BJ (cell line): Measurements from ENCODE around the gene C2CD2L. TPM values are rescaled to one million over a fixed set of nuclear protein-coding genes. Genes with fewer than 3 reads are reported as not detected.

Experiments
- CTCF ChIA-PET: fragments of 350-600 bp; formaldehyde crosslinking; extraction: SDS; loops from one replicate; lab custom pipeline; 2021; ENCODE audit warnings: antibody characterized with exemption, inconsistent platforms; lab: Yijun Ruan, JAX
- POLR2A ChIA-PET: fragments of 300-600 bp; sonication (Branson Sonifier 250); formaldehyde crosslinking; extraction: SDS; loops from one replicate; lab custom pipeline; 2021; ENCODE audit warnings: antibody characterized with exemption; lab: Charles Lee
- DNase-seq: peaks from one replicate; pipeline ENCODE4 v3.0.0-alpha.2; 2011; ENCODE audit warnings: low read depth
- H3K27me3 ChIP-seq: 2 replicates; pipeline ENCODE4 v1.6.0; 2011; ENCODE audit warnings: low read length; ENCODE audit not compliant: control insufficient read depth, insufficient read depth
- H3K36me3 ChIP-seq: 2 replicates; pipeline ENCODE4 v1.5.1; 2011; ENCODE audit warnings: low read length; ENCODE audit not compliant: control insufficient read depth, insufficient read depth
- H3K4me3 ChIP-seq: 2 replicates; pipeline ENCODE4 v1.5.1; 2011; ENCODE audit warnings: low read depth, mild to moderate bottlenecking, control low read depth, low read length
- polyA plus RNA-seq: library from polyadenylated mRNA; depleted of rRNA; stranded (reverse); fragments of >200 nt; gene quantifications from 2 replicates; pipeline ENCODE4 v1.2.3, GENCODE V29; 2011
- TF ChIP-seq, protein P1 (sequence below): IDR thresholded peaks from 2 replicates; pipeline ENCODE4 v1.5.1; 2011; ENCODE audit warnings: low read depth, mild to moderate bottlenecking, control low read depth, inconsistent platforms, low read length, moderate library complexity; ENCODE audit not compliant: insufficient read depth

The C2CD2L gene
- polyA plus RNA-seq, 1 experiment: 5.7 TPM

DNA sequence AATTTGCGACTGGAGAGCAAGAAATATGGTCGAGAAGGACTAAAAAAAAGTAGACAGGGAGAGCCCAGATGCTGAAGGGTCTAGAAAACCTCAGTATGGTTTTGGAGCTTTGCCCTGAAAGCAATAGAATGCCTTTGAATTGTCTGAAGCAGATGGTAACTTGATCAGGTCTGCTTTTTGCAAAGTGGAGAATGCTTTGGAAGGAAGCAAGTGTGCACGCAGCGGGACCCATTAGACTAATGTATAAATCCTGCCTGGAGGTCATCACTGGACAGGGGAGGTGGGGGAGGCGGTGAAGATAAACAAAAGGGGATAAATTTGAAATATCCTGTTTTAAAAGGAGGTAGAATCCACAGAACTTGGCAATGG lies 13.5 kb downstream of the C2CD2L start:
- POLR2A ChIA-PET: interaction anchor here (0.6 kb wide), 1 partner anchor 35 kb away, joined by 6 read pairs; no protein-coding TSS in a partner anchor
- peaks cover 8% of the 10 kb centered on the region for H3K36me3 ChIP-seq
- no peak for DNase-seq
- peak overlapping the region; percentile 42 for H3K4me3 ChIP-seq
- CTCF ChIA-PET: interaction anchor here (0.8 to 3.3 kb wide), 6 partner anchors 10 to 204 kb away, joined by 3 to 11 read pairs (median 4); no protein-coding TSS in a partner anchor
- TF ChIP-seq, protein P1, sequence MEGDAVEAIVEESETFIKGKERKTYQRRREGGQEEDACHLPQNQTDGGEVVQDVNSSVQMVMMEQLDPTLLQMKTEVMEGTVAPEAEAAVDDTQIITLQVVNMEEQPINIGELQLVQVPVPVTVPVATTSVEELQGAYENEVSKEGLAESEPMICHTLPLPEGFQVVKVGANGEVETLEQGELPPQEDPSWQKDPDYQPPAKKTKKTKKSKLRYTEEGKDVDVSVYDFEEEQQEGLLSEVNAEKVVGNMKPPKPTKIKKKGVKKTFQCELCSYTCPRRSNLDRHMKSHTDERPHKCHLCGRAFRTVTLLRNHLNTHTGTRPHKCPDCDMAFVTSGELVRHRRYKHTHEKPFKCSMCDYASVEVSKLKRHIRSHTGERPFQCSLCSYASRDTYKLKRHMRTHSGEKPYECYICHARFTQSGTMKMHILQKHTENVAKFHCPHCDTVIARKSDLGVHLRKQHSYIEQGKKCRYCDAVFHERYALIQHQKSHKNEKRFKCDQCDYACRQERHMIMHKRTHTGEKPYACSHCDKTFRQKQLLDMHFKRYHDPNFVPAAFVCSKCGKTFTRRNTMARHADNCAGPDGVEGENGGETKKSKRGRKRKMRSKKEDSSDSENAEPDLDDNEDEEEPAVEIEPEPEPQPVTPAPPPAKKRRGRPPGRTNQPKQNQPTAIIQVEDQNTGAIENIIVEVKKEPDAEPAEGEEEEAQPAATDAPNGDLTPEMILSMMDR: no peak
- no peaks in the 10 kb centered on the region for H3K27me3 ChIP-seq

DNA sequence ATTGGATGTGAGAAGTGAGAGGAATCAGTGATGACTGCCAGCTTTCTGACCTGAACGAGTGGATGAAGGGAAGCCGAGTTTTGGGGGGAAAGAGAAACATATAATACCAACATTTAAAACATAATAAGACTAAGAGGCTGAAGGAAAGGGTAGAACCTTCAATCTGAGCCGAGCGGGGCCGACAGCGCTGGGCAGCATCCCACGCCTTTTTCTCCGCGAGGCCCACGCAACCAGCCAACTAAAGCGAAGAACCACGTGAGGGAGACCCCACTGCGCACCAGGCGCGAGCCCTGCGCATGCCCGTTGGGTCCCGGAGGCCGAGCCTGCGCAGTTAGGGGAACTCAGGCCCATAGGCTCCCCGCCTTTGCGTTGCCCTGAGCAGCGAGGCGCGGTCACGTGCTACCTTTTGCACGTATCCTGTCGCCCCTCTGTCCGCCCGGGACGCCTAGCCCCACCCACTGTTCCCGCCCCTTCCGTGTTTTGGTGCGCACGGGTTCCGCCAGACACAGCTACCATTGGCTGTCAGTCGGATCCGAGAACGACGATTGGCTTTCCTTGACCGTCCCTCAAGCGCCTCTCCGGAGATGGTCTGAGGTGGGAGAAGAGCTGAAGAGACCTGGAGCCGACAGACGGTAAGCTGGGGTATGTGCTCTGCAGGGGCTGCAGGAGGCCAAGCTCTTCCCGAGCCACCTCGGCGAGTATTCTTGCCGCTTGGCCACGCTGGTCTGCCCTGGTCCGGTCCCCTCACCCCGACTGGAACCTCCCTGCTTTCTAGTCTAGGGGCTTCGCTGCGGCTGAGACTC lies 14.1 kb downstream of the C2CD2L start, which contains the start of gene HINFP:
TSS of gene HINFP (plus strand) at position 573 of the 803 bp plus-strand sequence. CDS start 5,365 bp downstream, outside the sequence.
- ChIA-PET POLR2A (interaction anchor here (0.5 to 0.9 kb wide), 7 partner anchors 14 to 217 kb away, joined by 3 to 7 read pairs (median 4); partner anchors contain the start of gene C2CD2L), CTCF (interaction anchor here (0.8 to 3.3 kb wide), 6 partner anchors 11 to 203 kb away, joined by 3 to 11 read pairs (median 6); no protein-coding TSS in a partner anchor)
- no peaks in the 10 kb centered on the region for H3K27me3 ChIP-seq
- peak; percentile 96 for DNase-seq
- TF ChIP-seq, protein P1: no peak
- peaks cover 8% of the 10 kb centered on the region for H3K36me3 ChIP-seq
- H3K4me3 ChIP-seq: peak within 1 kb of the TSS; percentile 89

DNA sequence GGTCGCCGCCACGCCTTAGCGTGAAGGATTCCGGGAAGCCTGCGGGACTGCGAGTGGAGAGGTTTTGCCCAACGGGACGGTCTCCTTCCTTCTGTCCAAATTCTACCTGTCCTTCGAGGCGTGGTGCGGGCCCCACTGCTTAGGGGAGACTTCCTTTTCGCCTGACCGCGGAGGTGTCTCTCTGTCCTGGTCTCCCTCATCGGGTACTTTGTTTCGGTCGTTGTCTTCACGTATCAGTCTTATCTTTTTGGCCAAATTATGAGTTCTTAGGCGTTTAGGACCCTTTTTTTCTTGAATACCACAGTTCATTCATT lies 14.6 kb downstream of the C2CD2L start:
- ChIA-PET CTCF (interaction anchor here (0.7 to 2.3 kb wide), 5 partner anchors 13 to 156 kb away, joined by 3 to 7 read pairs (median 5); no protein-coding TSS in a partner anchor), POLR2A (interaction anchor here (0.5 to 0.9 kb wide), 6 partner anchors 15 to 216 kb away, joined by 3 to 7 read pairs (median 4); partner anchors contain the start of gene C2CD2L)
- Histone ChIP-seq H3K27me3 (no peaks in the 10 kb centered on the region), H3K4me3 (peak overlapping the region; percentile 89), H3K36me3 (peaks cover 6% of the 10 kb centered on the region; the same call in 1 of the 2 replicates)
- TF ChIP-seq, protein P1: no peak
- DNase-seq: no peak

DNA sequence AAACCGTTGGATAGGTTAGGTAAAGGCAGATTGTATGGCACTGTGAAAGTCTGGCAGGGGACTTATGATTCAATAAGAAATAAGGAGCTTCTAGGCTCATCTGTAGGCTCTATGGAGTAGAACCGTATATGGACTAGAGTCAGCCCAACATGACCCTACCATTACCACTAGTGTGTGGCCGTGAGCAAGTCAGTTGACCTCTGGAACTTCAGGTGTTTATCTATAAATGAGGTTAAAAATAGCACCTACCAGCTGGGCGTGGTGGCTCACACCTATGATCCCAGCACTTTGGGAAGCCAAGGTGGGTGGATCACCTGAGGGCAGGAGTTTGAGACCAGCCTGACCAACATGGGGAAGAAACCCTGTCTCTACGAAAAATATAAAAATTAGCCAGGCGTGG lies 18.7 kb downstream of the C2CD2L start:
- ChIA-PET CTCF (interaction anchor here (0.6 to 3.1 kb wide), 3 partner anchors 19 to 198 kb away, joined by 3 to 14 read pairs (median 3); no protein-coding TSS in a partner anchor), POLR2A (no interaction called here)
- TF ChIP-seq, protein P1: no peak
- peaks cover 8% of the 10 kb centered on the region for H3K36me3 ChIP-seq
- no peak for DNase-seq
- H3K27me3 ChIP-seq: no peaks in the 10 kb centered on the region
- H3K4me3 ChIP-seq: no peak overlapping the region

DNA sequence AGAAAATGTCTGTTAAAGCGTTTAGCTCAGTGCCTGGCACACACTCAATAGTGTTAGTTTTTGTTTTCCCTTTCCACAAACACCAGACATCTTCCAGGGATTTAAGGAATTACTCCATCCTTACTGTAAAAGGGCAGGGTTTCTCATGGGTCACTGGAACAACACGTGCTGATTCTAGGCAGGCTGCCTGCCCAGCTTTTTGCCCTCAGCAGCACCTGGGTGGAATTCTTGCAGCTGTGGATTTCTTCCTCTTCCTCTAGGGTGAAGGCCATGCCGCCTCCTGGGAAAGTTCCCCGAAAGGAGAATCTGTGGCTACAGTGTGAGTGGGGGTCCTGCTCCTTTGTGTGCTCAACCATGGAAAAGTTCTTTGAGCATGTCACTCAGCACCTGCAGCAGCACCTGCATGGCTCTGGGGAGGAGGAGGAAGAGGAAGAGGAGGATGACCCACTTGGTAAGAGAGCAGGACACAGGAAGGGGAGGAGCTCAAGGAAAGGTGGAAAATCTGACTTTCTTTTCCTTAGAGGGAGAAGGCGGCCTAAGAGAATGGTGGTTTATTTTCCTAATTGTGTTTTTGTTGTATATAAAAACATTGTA lies 19.6 kb downstream of the C2CD2L start:
- TF ChIP-seq, protein P1: no peak
- Histone ChIP-seq H3K4me3 (no peak overlapping the region), H3K36me3 (peaks cover 13% of the 10 kb centered on the region), H3K27me3 (no peaks in the 10 kb centered on the region)
- CTCF ChIA-PET: interaction anchor here (1.0 to 3.1 kb wide), 3 partner anchors 18 to 197 kb away, joined by 3 to 14 read pairs (median 3); no protein-coding TSS in a partner anchor
- DNase-seq: no peak
- POLR2A ChIA-PET: no interaction called here
